Myocyte (in vitro differentiated cells): Measurements from ENCODE around the gene SRPK3. TPM values are rescaled to one million over a fixed set of nuclear protein-coding genes. Genes with fewer than 3 reads are reported as not detected.

Experiments used
- DNase-seq: peaks from one replicate; pipeline ENCODE4 v3.0.0-alpha.2; 2012; ENCODE audit warnings: low read depth
- total RNA-seq: library from RNA; depleted of rRNA; stranded (reverse); fragments of >200 nt; gene quantifications from 2 replicates; pipeline ENCODE4 v1.2.3, GENCODE V29; 2014

The SRPK3 gene
- total RNA-seq, 1 donor from 2014 or later, result 252 TPM

DNA sequence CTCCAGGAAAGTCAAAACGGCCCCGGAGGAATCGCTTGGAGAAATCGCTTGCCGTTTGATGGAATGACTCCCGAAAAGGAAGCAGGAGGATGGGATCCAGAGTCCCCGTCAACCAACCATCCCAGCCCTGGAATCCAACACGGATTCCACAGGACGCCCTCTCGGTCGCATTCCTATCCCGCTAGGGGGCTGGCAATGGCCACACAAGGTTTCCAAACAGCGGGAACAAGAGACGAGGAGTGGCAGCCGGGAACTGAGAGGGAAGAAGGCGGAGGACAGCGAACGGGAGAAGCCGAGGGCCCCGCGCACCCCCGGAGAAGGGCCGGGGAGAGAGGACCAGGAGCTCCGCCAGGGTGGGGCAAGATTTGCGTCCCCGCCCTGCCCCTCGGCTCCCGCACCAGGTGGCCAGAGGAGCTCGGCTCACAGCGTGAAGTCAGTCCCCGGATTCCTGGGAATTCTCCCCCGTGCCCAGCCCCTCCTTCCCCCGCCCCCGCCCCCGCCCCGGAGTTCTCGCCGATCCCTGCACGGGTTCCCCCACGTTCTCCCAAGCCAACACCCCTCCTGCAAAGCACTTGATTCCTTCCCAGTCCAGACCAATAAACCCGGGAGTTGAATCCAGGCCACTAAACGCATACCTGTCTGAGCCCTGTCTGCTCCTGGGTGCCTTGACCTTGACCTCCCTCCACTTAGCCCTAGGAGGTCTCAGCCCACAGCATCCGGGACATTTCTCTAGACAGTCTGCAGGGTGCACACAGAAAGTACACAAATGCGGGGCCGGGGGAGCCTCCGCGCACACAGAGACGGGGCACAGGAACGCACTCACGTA is 48.1 kb downstream of the SRPK3 start:
- peak; percentile 24 for DNase-seq

DNA sequence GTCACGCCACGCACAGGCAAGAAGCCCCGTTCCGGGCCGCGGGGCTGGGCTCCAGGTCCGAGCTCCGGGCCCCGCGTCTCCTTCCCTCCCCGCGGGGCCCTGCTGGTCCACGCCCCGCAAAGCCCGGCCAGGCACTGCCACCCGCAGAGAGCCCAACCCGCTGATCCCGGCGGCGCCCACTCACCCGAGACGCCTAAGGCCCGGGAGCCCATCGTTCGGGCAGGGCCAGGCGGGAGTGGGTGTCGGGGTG is 48.6 kb downstream of the SRPK3 start:
- no peak for DNase-seq

DNA sequence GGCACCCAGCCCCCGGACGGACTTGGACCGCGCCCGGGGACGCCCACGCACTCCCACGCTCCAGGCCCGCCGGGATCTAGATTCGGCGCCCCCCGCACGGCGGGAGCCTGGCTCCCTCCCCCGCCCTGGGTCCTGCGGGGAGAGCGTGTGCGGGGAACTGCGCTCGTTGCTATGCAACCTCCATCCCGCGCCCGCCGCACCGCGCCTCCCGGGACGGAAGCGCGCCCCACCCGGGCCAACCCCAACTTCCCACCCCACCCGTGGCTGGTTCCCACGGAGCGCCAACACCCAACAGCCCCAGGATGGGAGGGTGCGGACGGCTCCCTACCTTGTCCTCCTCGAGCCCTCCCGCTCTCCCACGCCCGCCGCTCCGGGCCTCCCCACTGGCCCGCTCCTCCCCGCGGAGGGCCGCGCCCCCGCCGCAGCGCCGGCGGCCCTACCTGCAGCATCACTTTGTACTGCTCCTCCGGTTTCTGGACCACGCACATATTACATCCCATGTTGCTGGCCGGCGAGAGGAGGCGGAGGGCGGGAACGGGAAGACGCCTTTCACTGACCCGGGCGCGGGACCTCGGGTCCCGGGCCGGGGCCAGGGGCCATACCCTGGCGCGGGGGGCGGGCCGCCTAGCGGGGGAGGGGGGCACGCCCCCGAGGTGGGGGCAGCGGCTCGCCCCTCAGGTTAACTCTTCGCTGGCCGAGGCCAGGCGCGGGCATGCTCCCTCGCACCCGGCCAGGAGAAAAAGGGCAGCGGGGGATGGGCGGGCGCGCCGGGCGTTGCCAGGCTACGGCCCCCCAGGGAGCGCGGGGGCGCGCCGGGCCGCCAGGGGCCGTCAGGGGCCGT is 49.2 kb downstream of the SRPK3 start, which contains the start of gene PDZD4:
Gene PDZD4 (minus strand): TSS at position 746 of the 841 bp plus-strand sequence. CDS start 246 bp downstream, at position 500.
- no peak for DNase-seq

DNA sequence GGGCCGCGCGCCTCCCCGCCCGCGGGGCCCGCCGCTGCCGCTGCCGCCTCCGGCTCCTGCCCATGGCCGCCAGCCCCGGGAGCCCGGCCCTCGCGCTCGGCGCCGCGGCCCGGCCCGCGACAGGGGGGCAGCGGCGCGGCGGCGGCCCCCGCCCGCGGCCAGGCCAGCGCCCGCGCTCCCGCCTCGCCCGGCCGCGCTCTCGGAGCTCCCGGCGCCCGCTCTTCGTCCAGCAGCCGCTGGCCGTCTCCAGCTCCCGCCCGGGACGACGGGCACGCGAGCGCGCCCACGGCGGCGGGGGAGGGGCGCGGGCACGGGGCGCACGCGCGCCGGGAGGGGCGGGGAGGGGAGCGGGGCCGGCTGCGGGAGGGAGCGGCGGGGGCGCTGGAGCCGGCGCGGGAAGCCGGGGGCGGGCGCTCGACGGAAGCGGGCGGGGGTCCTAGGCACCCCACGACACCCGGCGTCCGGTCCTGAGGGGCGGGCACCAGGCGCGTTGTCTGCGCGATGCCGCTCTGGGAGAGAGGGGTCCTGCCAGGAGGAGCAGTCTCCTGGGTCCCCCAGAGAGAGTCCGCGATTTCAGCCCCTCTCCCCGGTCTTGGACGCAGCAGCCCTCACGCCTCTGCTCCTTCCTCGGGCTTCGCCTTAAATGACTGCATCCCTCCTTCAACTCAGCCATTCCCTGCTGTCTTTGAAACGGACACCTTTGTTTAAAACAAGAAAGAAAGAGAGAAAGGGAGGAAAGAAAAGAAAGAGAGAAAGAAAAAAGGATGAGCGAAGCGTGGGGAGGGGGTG is 50.0 kb downstream of the SRPK3 start:
- no peak for DNase-seq

DNA sequence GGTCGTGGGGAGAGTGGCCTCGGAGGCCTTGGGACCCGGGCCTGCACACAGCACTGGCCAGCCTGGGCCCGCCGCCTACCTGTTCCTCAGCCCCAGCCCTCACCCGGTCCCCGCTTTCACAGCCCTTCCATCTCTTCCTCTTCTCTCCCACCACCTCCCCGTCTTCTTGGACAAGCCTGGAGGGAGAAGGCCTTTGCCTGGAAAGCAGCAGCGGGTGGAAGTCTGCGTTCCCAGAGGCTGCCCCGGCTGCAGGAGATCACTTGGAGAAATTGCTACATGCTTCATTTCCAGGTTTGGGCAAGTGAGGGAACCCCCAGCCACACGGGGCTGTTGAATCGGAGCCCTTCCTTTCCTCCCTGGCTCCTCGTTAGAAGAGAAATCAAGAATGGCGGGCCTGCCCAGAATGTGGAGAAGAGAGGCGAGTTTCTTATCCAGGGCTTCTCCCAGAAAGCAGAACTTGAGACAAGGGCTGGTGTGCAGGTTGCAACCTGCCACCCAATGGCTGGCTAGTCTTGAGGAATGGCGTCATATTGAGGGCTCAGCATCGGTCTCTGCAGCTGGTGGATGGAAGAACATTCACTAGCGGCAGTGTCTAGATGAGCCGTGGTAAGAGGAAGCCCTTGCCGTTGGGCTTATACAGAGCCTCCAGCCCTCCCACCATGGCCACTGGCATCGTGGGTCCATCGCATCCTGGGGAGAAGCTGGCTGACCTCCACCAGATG is 50.7 kb downstream of the SRPK3 start:
- no peak for DNase-seq

DNA sequence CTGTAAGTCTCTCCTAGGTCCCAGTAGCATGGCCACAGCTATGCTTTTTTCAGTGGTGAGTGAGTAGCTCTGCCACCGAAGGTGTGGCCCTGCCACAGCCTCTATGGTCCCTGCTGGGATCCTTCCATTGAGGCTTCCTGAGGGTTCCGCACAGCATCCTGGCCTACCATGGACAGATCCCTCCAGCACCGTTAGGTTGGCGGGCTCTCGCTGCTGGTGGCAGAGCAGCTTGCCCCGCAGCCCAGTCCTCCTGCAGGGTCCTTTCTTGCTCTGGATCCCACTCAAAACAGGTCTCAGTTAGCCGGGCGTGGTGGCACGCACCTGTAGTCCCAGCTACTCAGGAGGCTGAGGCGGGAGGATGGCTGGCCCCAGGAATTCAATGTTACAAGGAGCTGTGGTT is 51.9 kb downstream of the SRPK3 start:
- no peak for DNase-seq

Other genes with a start within 250 kb of the SRPK3 start
- 32.6 and 35.1 TPM in 2 replicates for gene CCNQ, start 181.9 kb upstream of the SRPK3 start, total RNA-seq
- not detected in 2 replicates for gene DUSP9, start 133.8 kb upstream of the SRPK3 start, total RNA-seq
- 1.1 and 2.1 TPM in 2 replicates for gene PNCK, start 107.2 kb upstream of the SRPK3 start, total RNA-seq
- 20.7 and 39.8 TPM in 2 replicates for gene SLC6A8, start 93.1 kb upstream of the SRPK3 start, total RNA-seq
- gene BCAP31, start 56.7 kb upstream of the SRPK3 start, total RNA-seq, result 150 and 162 TPM in 2 replicates
- 53.8 and 71.6 TPM in 2 replicates for gene ABCD1, start 56.2 kb upstream of the SRPK3 start, total RNA-seq
- 5.1 and 11.9 TPM in 2 replicates for gene PLXNB3, start 16.8 kb upstream of the SRPK3 start, total RNA-seq
- 92.7 and 104 TPM in 2 replicates for gene IDH3G, start 13.3 kb downstream of the SRPK3 start, total RNA-seq
- gene SSR4, start 13.6 kb downstream of the SRPK3 start, total RNA-seq, result 155 and 228 TPM in 2 replicates
- gene PDZD4, start 49.5 kb downstream of the SRPK3 start, total RNA-seq, result 0.47 and 1.4 TPM in 2 replicates
- 24.6 and 44.9 TPM in 2 replicates for gene L1CAM, start 105.1 kb downstream of the SRPK3 start, total RNA-seq
- gene AVPR2, start 123.6 kb downstream of the SRPK3 start, total RNA-seq, result 0.48 and 1.0 TPM in 2 replicates
- 12.8 and 18.2 TPM in 2 replicates for gene ARHGAP4, start 145.2 kb downstream of the SRPK3 start, total RNA-seq
- gene NAA10, start 154.0 kb downstream of the SRPK3 start, total RNA-seq, result 120 and 132 TPM in 2 replicates
- gene RENBP, start 163.6 kb downstream of the SRPK3 start, total RNA-seq, result 2.5 and 2.7 TPM in 2 replicates
- 27.1 and 33.8 TPM in 2 replicates for gene HCFC1, start 190.8 kb downstream of the SRPK3 start, total RNA-seq
- 10.9 and 11.9 TPM in 2 replicates for gene TMEM187, start 191.7 kb downstream of the SRPK3 start, total RNA-seq
- gene IRAK1, start 238.9 kb downstream of the SRPK3 start, total RNA-seq, result 83.3 and 90.4 TPM in 2 replicates